GM19438 (cell line): Measurements from ENCODE around the gene NFKBIZ.
A peak's percentile ranks its signal among the peaks of the same experiment; 100 is the strongest.

Experiments used
- ATAC-seq: cut with Tn5 transposase; IDR thresholded peaks from one replicate; pipeline ENCODE4 v1.9.1; 2021; ENCODE audit warnings: low read depth; ENCODE audit not compliant: unreplicated experiment

NFKBIZ gene, protein sequence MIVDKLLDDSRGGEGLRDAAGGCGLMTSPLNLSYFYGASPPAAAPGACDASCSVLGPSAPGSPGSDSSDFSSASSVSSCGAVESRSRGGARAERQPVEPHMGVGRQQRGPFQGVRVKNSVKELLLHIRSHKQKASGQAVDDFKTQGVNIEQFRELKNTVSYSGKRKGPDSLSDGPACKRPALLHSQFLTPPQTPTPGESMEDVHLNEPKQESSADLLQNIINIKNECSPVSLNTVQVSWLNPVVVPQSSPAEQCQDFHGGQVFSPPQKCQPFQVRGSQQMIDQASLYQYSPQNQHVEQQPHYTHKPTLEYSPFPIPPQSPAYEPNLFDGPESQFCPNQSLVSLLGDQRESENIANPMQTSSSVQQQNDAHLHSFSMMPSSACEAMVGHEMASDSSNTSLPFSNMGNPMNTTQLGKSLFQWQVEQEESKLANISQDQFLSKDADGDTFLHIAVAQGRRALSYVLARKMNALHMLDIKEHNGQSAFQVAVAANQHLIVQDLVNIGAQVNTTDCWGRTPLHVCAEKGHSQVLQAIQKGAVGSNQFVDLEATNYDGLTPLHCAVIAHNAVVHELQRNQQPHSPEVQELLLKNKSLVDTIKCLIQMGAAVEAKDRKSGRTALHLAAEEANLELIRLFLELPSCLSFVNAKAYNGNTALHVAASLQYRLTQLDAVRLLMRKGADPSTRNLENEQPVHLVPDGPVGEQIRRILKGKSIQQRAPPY

DNA sequence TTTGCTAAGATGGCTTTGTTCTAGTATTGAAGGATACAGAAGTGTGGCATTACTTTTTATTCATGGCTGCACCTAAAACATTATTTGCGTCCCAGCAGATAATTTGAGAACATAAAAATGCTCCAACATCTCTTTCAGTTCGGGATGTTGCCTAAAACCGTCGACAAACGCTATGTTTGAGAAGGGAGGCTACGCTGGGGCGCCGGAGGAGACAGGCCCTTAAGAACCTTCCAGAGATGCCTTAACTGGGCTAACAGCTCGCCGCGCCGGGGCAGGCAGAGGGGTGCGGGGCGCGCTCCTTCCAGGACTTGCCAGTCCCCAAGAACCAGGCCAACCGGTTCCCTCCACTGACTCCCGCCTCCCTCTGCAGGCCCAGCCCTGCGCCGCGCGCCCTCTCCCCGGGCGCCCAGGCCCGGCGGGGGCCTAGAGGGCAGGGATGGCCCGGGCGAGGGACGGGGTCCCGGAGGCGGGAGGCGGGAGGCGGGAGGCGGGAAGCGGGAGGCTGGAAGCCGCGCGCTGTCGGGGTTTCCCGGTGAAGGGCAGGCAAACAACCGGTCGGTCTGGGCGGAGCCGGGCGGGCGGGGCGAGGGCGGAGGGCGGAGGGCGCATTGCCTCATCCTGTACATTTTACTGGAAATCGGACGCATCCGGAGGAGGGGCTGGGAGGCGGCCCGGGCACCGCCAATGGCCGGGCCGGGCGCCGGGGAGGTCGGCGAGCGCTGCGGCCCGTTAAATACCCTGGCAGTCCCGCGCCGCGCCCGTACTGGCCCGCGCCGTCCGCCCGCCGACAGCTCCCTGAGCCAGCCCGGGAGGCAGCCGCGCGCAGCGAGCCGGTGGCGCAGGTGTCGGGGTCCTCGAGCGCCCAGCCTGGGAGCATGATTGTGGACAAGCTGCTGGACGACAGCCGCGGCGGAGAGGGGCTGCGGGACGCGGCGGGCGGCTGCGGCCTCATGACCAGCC is at the start of gene NFKBIZ:
Gene NFKBIZ (plus strand): TSS at position 761 of the 960 bp plus-strand sequence. CDS start 115 bp downstream, at position 876.
- peak; percentile 71 for ATAC-seq

DNA sequence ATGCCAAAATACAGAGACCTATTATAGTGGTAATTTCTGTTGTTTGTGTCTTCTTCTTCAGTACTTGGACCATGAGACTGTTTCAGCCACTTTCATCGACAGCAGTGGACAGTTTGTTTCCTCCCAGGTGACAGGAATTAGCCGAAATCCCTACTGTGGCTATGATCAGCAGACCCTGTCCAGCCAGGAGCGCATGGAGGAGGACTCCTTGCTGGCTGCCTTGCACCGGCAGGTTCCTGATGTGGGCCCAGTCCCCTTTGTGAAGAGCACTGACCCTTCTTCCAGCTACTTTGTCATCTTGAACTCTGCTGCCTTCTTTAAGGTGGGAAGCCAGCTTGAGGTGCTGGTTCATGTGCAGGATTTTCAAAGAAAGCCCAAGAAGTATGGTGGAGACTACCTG is 48.1 kb upstream of the NFKBIZ start:
- no peak for ATAC-seq

DNA sequence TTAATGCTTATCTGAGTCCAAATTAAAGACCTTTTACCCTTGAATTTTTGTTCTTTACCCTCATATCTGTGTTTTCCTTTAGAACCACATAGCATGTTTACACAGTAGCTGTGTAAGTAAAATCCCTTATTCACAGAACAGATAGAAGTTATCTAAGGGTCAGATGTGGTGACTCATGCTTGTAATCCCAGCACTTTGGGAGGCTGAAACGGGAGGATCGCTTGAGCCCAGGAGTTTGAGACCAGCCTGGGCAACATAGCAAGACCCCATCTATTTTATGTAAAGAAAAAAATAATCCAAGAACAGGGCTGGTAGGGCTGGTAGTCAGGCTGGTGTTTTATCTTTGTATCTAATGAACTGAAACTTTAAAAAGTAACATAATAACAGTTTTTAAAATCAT is 47.1 kb upstream of the NFKBIZ start:
- ATAC-seq: no peak

DNA sequence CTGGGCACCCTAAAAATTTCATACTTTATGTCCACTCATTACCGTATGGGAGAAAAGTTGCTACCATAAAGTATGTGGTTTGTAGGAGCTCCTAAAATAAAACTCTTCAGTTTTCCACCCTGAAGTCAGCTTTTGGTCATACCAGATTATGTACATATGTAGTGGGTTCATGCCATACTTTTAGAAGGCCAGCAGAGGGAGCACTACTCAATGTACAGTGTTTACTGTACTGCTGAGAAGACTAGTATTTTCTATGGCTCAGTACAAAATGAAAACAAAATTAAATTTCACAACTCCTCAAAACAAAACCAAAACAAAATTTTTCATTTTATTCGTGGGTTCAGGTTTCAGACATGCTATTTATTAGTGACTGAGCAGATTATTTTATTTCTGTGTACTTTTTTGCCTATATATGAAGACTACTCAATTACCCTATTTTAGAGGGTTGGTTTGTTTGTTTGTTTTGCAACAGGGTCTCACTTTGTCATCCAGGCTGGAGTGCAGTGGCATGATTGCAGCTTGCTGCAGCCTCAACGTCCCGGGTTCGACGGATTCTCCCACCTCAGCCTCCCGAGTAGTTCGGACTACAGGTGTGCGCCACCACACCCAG is 46.0 kb upstream of the NFKBIZ start:
- ATAC-seq: peak; percentile 97

DNA sequence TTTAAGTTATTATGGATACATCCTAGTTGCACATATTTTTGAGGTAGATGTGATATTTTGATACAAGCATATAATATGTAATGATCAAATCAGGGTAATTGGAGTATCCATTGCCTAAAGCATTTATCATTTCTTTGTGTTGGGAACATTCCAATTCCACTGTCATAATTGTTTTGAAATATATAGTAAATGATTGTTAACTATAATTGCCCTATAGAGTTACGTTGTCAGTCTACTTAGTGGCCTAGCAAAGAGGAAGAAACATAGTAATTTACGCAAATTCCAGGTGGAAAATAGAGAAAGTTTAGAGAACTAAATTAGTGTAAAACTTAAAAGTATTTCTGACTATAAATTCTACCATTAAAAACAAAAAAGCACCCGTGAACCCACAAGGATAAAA is 45.4 kb upstream of the NFKBIZ start:
- ATAC-seq: no peak

DNA sequence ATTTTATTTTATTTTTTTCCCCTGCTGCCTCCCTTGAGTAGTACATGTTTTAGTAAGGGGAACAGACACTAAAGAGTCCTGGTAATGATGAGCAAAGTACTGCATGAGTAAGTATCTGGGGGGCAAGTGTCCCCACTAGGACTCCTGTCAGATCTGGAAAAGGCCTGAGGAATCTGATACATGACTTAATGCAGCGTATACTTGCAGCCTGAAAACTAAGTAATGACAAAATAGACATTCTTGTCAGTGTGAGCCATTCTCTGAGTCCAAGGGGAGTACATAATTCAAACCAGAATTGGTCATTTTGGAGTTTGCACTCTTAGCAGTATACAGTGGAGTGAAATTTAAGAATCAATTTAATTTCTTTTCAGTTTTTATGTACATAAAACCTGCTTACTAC is 42.8 kb upstream of the NFKBIZ start:
- ATAC-seq: no peak

DNA sequence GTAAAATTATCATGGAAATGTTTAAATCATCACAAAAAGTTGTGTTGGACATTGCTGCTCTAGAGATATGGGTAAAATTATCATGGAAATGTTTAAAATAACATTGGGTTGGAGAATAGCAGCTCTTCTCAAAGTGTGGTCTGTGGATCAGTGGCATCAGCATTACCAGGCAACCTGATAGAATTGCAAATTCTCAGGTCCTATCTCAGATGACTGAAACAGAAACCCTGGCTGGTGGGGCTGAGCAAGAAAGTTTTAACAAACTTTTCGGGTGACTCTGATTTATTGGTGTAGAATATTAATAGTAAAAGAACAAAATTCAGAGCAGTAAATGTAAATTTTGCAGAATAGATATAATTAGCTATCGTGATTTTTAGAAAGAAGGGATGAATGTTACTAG is 41.4 kb upstream of the NFKBIZ start:
- ATAC-seq: peak; percentile 58

DNA sequence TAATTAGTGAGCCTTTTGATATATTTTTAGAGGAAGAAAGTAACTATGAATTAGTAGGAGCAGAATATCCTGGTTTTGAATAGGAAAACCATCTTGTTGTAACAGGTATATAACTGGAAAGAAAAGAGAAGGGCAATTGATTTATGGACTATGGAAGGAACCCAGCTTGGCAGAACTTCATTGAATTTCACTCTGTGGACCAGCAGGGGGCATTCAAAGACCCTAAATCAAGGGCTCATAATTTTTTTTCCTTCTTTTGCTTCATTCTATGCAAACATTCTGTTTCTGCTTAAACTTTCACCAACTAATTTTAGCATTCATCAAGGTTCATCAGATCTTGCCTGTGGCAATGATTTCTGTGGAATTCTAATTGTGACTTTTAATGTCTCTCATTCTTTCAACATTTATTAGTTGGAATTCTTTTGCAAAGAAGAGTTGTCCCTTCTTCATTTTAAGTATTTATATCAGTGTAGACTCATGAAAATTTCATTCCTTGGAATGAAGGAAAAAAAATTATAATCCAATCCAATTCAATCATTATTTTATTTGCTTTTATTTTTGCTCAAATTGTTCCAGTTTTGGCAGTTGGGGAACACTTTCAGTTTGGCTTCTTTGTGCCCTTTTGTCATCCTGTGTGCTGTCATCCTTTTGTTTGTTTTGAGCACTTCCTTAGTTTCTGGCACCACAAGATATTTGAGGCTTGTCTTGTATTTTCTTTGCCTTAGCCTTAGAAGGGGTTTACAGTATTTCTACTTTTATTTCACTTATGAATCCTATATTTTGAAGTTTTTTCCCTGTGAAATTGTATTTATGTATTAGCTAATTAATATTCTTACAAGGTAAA is 39.9 kb upstream of the NFKBIZ start:
- no peak for ATAC-seq

DNA sequence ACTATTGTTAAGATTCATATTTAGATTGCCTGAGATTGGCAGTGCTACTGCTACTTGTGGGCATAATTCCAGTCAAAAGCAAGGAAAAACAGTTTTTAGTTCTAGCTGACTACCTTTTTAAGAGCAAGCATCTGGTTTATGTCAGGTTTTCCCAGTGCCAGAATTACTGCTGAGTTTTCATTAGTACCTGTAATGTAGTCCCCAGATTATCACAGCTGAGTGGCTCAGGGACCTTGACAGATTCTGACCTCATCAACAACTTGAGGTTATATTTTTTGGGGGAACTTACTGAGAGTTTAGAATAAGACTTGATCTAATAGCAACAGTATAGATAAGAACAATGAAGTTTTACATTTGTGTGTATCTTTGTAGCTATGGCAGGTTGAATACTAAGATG is 39.3 kb upstream of the NFKBIZ start:
- ATAC-seq: no peak

DNA sequence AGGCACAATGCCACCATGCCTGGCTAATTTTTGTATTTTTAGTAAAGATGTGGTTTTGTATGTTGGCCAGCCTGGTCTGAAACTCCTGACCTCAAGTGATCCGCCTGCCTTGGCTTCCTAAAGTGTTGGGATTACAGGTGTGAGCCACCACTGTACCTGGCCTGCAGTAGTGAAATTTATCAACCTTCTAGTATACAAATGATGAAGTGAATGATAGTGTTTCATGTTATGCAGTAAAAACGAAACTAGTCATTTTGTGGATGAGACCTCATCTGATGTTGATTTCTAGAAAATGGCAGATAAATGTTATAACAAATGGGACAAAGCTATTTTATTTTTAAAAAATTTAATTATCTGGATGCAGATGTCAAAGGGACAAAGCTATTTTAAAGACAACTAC is 37.4 kb upstream of the NFKBIZ start:
- ATAC-seq: no peak

DNA sequence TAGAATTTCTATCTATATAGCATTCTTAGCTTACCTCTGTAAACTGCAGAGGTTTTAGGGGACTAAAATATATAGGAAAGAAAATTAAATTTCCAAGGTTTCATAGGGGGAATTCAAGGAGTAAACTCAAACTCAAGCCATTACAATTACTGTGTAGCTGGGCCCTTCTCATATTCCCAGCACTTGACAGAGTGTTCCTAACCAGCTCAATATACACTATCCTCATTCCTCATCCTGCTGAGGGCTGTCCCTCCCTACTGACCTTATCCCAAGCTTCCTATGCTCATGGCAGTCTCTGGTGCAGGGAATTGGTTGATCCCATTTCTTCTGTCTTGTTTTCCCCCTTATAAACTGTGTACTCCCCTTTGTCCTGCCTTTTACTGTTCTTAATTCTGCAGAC is 36.4 kb upstream of the NFKBIZ start:
- no peak for ATAC-seq

DNA sequence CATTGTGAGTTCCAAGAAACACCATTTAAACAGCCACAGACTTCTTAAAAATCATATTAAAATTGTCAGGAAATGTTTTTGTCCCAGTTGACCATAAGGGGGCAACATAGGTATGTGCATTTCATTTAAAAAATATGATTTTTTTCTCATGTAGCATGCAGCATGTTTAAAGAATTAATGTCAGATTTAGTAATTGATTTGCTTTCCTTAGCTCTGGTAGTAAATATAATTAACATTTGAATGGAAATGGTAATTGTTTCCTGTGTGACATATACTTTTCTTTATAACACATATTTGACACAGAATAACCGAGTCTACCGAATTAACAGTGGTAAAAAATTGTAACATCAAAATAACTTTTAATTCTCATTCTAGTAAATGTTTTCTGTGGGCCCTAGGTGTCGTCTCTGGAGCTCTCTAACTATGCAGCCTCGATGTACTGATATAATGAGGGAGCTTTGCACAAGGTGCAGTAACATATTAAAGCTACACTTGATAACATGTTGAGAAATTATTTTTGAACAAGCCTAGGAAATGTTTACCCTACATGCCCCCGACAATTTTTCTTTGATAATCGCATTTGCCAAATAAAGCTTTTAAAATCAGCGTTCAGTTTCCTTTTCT is 35.4 kb upstream of the NFKBIZ start:
- no peak for ATAC-seq

DNA sequence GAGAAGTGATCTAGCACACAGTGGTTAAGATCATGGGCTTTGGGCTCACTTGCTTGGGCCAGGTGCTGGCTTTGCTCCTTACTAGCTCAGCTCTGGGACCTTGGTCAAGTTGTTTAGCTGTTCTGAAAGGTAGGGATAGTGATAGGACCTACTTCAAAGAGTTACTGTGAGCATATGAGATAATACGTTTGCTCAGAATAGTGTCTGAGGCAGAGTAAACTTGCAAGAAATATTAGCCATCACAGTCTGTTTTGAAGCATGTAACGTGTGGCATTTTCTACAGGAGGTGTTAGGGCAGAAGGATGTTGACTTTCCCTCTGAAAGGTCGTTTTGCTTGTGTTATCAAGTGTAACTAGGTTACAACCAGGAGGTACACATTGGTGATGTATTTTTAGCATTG is 34.5 kb upstream of the NFKBIZ start:
- ATAC-seq: no peak

DNA sequence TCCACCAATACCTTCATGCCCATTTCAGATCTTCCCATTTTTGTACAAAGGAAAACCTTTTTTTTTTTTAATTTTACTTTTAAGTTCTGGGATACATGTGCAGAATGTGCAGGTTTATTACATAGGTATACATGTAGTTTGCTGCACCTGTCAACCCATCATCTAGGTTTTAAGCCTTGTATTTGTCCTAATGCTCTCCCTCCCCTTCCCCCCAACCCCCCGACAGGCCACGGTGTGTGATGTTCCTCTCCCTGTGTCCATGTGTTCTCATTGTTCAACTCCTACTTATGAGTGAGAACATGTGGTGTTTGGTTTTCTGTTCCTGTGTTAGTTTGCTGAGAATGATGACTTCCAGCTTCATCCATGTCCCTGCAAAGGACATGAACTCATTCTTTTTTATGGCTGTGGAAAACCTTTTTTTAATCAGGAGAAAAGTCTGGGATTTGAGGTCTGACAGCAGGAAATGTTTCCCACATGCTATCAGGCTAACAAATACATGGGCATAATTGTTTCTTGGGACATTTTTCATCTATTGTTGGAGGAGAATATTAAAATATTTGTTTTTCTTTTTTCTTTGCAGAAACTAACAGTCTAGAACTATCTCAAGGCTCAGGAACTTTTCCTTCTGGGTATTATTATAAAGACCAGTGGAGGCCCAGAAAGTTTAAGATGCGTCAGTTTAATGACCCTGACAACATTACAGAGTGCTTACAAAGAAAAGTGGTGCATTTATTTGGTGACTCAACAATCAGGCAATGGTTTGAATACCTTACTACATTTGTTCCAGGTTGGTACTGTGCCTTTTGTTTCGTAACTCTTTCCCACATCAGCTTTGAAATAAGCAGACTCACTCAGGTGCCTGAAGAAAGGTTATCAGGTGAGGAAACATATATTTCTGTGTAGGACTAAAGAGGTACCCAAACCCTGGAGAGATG is 32.8 kb upstream of the NFKBIZ start:
- no peak for ATAC-seq

DNA sequence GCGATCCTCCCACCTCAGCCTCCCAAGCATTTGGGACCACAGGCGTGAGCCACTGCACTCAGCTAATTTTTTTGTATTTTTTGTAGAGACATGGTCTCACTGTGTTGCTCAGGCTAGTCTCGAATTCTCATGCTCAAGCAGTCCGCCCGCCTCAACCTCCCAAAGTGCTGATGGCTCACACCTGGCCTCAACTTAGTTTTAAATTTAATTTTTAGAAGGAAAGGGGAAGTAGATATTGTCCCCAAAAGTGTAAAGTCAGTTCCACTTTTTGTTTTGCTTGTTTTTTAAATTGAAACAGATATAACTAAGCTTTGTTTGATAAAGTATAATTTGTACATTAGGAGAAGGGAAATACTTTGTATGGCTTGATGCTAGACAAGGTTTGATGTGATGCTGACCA is 31.3 kb upstream of the NFKBIZ start:
- ATAC-seq: no peak

DNA sequence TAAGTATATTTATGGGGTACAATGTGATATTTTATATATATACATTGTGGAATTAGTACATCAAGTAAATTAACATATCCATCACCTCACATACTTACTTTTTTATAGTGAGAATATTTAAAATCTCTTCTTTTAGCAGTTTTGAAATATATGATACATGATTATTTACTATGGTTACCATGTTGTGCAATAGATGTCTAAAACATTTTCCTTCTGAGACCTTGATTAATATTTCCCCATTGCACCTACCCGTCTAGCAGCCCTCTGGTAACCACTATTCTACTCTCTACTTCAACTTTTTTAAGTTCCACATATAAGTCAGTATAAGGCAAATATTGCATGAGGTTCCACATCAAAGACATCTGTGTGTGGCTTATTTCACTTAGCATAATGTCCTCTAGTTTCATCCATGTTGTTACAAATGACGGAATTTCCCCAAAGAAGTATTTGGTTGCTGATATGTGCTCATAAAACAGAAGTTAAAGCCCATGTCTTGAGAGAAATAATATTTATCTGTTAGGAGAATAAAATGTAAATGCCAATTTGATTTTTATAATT is 29.6 kb upstream of the NFKBIZ start:
- ATAC-seq: no peak

DNA sequence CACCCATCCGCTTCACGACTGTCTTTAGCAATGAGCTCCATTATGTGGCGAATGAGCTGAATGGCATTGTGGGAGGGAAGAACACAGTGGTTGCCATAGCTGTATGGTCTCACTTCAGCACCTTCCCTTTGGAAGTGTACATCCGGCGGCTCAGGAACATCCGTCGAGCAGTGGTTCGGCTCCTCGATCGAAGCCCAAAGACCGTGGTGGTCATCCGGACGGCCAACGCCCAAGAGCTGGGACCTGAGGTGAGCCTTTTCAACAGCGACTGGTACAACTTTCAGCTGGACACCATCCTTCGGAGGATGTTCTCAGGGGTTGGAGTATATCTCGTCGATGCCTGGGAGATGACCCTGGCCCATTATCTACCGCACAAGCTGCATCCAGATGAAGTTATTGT is 27.8 kb upstream of the NFKBIZ start:
- no peak for ATAC-seq

DNA sequence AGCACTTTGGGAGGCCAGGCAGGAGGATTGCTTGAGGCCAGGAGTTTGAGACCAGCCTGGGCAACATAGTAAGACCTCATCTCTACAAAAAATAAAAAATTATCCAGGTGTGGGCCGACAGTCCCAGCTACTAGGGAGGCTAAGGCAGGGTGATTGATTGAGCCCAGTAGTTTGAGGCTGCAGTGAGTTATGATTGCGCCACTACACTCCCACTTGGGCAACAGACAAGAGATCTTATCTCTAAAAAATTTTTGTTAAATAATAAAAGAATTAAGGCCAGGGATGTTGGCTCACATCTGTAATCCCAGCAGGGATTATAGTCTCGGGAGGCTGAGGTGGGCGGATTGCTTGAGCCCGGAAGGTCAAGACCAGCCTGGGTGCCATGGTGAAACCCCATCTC is 25.8 kb upstream of the NFKBIZ start:
- no peak for ATAC-seq
